A549 (cell line): ENCODE results near the gene KIAA0753.

Experiments
- BCL3 ChIP-seq: fragments of >200 bp; sonication (Bioruptor Twin); formaldehyde crosslinking; IDR thresholded peaks from 3 replicates; pipeline ENCODE4 v1.6.1; 2016
- CHD4 ChIP-seq: fragments of 200-600 bp; sonication (generic); IDR thresholded peaks from 2 replicates; pipeline ENCODE4 v1.6.1; 2016; ENCODE audit warnings: antibody characterized with exemption, mild to moderate bottlenecking, borderline replicate concordance
- CTCF ChIP-seq: fragments of >200 bp; sonication (Bioruptor Twin); formaldehyde crosslinking; IDR thresholded peaks from 3 replicates; pipeline ENCODE4 v1.5.1; 2016
- MAX ChIP-seq: IDR thresholded peaks from 2 replicates; pipeline ENCODE4 v1.6.1; 2012
- MAZ ChIP-seq: fragments of 150-350 bp; IDR thresholded peaks from 2 replicates; pipeline ENCODE4 v1.6.1; 2014; ENCODE audit warnings: antibody characterized with exemption, low read depth, low read length, borderline replicate concordance
- POLR2A ChIP-seq: IDR thresholded peaks from 2 replicates; pipeline ENCODE4 v1.6.1; 2012; ENCODE audit warnings: mild to moderate bottlenecking, low read length
- USF2 ChIP-seq: fragments of 450-650 bp; IDR thresholded peaks from 2 replicates; pipeline ENCODE4 v1.6.1; 2014; ENCODE audit warnings: antibody characterized with exemption
- ZNF302 ChIP-seq: fragments of 250-450 bp; sonication (Bioruptor Pico); IDR thresholded peaks from 2 replicates; pipeline ENCODE4 v1.9.0; 2021; ENCODE audit warnings: inconsistent platforms, mild to moderate bottlenecking, moderate library complexity
- TF ChIP-seq, protein P1 (sequence below): fragments of 150-350 bp; IDR thresholded peaks from 2 replicates; pipeline ENCODE4 v1.6.1; 2014; ENCODE audit warnings: low read depth, mild to moderate bottlenecking, low read length

DNA sequence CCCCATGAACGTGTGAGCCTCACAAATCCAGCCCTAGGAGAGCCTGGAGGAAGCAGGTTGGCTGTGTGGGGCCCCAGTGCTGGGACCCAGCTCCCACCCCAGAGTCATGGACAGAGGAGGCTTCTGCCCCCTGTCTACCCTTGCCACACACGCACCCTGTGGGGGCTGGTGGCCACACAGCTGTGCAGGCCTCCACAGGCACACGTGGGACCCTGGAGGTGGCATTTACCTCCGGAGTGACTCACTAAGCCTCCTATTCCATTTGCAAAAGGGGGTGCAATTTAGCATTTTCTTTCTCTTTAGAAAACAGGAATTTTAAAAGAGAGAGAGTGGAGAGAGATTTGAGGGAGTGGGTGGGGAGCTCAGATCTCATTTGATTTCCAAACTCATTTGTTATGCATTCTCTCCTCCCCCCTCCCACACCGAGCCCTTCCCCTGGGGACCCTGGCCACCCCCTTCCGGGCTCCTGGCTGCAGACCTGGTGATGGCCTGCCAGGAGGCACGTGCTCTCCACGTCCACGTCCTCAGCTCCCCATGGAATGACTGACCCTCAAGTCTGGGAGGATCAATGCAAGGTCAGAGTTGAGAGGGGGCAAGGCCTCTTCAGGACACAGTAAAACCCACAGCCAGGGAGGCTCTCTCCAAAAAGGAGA lies 91.0 kb downstream of the KIAA0753 start:
- TF ChIP-seq CHD4: no peak
- no peak for TF ChIP-seq USF2
- TF ChIP-seq POLR2A: no peak
- no peak for TF ChIP-seq CTCF
- no peak for TF ChIP-seq BCL3
- TF ChIP-seq MAZ: no peak
- TF ChIP-seq ZNF302 (CRISPR knock-in tag): no peak
- no peak for TF ChIP-seq MAX
- TF ChIP-seq, protein P1, sequence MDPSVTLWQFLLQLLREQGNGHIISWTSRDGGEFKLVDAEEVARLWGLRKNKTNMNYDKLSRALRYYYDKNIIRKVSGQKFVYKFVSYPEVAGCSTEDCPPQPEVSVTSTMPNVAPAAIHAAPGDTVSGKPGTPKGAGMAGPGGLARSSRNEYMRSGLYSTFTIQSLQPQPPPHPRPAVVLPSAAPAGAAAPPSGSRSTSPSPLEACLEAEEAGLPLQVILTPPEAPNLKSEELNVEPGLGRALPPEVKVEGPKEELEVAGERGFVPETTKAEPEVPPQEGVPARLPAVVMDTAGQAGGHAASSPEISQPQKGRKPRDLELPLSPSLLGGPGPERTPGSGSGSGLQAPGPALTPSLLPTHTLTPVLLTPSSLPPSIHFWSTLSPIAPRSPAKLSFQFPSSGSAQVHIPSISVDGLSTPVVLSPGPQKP: no peak
